ENCODE measurements around the gene PRPSAP1. TPM values are rescaled to one million over a fixed set of nuclear protein-coding genes. Genes with fewer than 3 reads are reported as not detected.
"Not testable (repeated sequence)": the region's sequence is repeated elsewhere in the genome, so short reads cannot be mapped to it uniquely, and the experiment has no call there.

The PRPSAP1 gene
- total RNA-seq, 2 donors from 2014 or later: 17.2 to 31.2 TPM

- peak overlapping the region; percentile 98 to 100 for H3K27ac Mint-ChIP-seq
- peak; percentile 69 to 81 for DNase-seq (ENCODE audit: low spot score in 2 of 2)
- peaks cover 20 to 56% of the 10 kb centered on the region in 2 donors for H3K36me3 Mint-ChIP-seq
- no peaks in the 10 kb centered on the region for H3K9me3 Mint-ChIP-seq
- ATAC-seq: peak; percentile 4 to 8
Observed at GRCh38 chr17:76268015-76268749, 85.5 kb downstream of the PRPSAP1 start.

DNA sequence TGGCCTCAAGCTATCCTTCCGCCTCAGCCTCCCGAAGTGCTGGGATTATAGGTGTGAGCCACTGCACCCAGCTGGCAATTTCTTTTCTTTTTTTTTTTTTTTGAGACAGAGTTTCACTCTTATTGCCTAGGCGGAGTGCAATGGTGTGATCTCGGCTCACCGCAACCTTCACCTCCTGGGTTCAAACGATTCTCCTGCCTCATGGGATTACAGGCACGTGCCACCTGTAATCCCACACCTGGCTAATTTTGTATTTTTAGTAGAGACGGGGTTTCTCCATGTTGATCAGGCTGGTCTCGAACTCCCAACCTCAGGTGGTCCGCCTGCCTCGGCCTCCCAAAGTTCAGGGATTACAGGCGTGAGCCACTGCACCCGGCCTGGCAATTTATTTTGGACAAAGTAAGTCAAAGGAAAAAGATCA, 86.1 kb downstream of the PRPSAP1 start:
- peaks cover 20 to 62% of the 10 kb centered on the region in 2 donors for H3K36me3 Mint-ChIP-seq
- H3K9me3 Mint-ChIP-seq; ATAC-seq; DNase-seq (ENCODE audit: low spot score in 2 of 2): not testable (repeated sequence)
- H3K27ac Mint-ChIP-seq: peak overlapping the region; percentile 98 to 100

- DNase-seq (ENCODE audit: low spot score in 2 of 2) (no peak), ATAC-seq (no peak)
- Mint-ChIP-seq H3K36me3 (peaks cover 20 to 62% of the 10 kb centered on the region in 2 donors), H3K27ac (peak overlapping the region; percentile 98 to 100), H3K9me3 (no peaks in the 10 kb centered on the region)
Observed at GRCh38 chr17:76267051-76267576, 86.6 kb downstream of the PRPSAP1 start.

DNA sequence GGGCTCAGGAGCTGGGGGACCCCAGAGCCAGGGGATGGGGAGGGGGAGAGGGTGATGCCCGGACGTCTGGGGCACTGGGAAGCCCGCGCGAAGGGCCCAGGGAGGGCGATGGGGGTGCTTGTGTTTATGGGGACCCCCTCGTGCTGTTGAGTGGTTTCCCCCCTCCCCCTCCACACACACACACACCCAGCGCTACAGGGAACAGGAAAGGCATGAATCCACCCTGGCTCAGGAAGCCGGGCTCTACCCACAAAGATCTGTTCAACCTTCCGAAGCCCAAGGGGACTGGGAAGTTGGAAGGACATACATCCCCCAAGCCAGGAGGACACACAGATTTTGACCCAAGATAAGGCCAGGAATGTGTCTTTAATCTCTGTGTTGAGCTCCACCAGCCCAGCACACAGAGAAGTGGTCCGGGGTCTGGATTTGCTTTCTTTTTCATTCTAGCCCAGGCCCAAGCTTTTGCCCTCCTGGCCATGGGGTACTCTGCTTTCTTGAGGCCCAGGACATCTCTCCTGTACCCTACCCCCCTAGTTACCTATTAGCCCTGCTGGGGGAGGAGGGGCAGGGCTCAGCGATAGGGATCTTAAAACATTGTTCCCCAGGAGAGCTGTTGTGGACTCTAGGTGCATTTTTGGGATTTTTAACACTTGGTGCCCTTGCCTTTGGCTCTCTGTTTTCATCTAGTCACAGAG, 87.3 kb downstream of the PRPSAP1 start:
- peak overlapping the region; percentile 98 to 100 for H3K27ac Mint-ChIP-seq
- peak in 1 of 2 donors; percentile 62 for DNase-seq (ENCODE audit: low spot score in 2 of 2)
- no peak for ATAC-seq
- H3K9me3 Mint-ChIP-seq: no peaks in the 10 kb centered on the region
- H3K36me3 Mint-ChIP-seq: peaks cover 20 to 58% of the 10 kb centered on the region in 2 donors

GRCh38 chr17:76265624-76266243, 88.0 kb downstream of the PRPSAP1 start:
- H3K9me3 Mint-ChIP-seq: no peaks in the 10 kb centered on the region
- H3K36me3 Mint-ChIP-seq: peaks cover 20 to 52% of the 10 kb centered on the region in 2 donors
- peak overlapping the region; percentile 98 to 100 for H3K27ac Mint-ChIP-seq
- no peak for ATAC-seq
- peak; percentile 62 to 73 for DNase-seq (ENCODE audit: low spot score in 2 of 2)

- Mint-ChIP-seq H3K36me3 (peaks cover 20 to 50% of the 10 kb centered on the region in 2 donors), H3K27ac (peak within 1 kb of the TSS; percentile 98 to 100), H3K9me3 (no peaks in the 10 kb centered on the region)
- ATAC-seq: peak; percentile 84
- DNase-seq (ENCODE audit: low spot score in 2 of 2): peak; percentile 99 to 100
Observed at GRCh38 chr17:76264755-76265623, 88.7 kb downstream of the PRPSAP1 start, which contains the start of gene UBALD2. Gene UBALD2 (plus strand): TSS chr17:76265348. CDS start chr17:76265506, 158 bp downstream.

GRCh38 chr17:76264425-76264754, 89.3 kb downstream of the PRPSAP1 start:
- ATAC-seq: no peak
- no peak for DNase-seq (ENCODE audit: low spot score in 2 of 2)
- H3K27ac Mint-ChIP-seq: peak overlapping the region; percentile 98 to 99
- no peaks in the 10 kb centered on the region for H3K9me3 Mint-ChIP-seq
- H3K36me3 Mint-ChIP-seq: peaks cover 20 to 44% of the 10 kb centered on the region in 2 donors

GRCh38 chr17:76263896-76264295, 89.8 kb downstream of the PRPSAP1 start:
- H3K27ac Mint-ChIP-seq: peak overlapping the region; percentile 98 to 99
- no peaks in the 10 kb centered on the region for H3K9me3 Mint-ChIP-seq
- no peak for ATAC-seq
- DNase-seq (ENCODE audit: low spot score in 2 of 2): no peak
- H3K36me3 Mint-ChIP-seq: peaks cover 20 to 39% of the 10 kb centered on the region in 2 donors

DNA sequence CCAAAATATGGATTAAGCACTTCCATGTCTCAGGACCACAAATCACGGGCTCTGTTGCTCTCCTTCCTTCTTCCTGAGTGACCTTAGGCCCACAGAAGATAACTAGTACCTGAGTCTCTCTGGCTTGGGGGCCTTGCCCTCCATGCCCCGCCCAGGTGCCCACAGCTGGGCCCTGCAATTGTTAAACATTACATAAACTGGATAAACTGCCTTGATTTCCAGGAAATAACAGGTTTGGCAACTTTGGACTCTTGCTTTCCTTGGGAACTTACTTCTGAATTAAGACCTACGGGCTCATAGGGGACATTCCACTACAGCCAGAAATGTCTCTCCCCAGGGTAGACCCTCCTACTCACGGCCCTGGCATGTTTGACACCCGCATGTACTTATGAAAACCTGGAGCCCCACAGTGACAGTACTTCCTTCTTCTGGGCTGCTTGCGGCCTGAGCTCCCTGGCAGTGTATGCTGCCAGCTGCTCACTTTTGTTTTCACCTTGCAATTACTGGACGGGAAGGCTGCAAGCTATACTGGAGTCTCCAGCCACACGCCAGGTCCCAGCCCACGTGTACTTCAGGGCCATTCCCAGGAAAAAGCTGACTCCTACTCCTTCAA, 90.9 kb downstream of the PRPSAP1 start:
- Mint-ChIP-seq H3K9me3 (no peaks in the 10 kb centered on the region), H3K27ac (peak overlapping the region; percentile 91 to 98), H3K36me3 (peaks cover 14 to 32% of the 10 kb centered on the region in 2 donors)
- ATAC-seq (no peak), DNase-seq (ENCODE audit: low spot score in 2 of 2) (peak in 1 of 2 donors; percentile 60)

GRCh38 chr17:76261421-76262215, 92.1 kb downstream of the PRPSAP1 start:
- ATAC-seq: no peak
- Mint-ChIP-seq H3K9me3 (peaks cover 0 to 4% of the 10 kb centered on the region in 2 donors), H3K27ac (peak overlapping the region; percentile 91 to 98), H3K36me3 (peaks cover 3 to 24% of the 10 kb centered on the region in 2 donors)
- no peak for DNase-seq (ENCODE audit: low spot score in 2 of 2)

- Mint-ChIP-seq H3K36me3 (peaks cover 0 to 21% of the 10 kb centered on the region in 2 donors), H3K27ac (no peak overlapping the region), H3K9me3 (peaks cover 0 to 5% of the 10 kb centered on the region in 2 donors)
- DNase-seq (ENCODE audit: low spot score in 2 of 2) (no peak), ATAC-seq (no peak)
Observed at GRCh38 chr17:76260669-76261068, 93.0 kb downstream of the PRPSAP1 start.

DNA sequence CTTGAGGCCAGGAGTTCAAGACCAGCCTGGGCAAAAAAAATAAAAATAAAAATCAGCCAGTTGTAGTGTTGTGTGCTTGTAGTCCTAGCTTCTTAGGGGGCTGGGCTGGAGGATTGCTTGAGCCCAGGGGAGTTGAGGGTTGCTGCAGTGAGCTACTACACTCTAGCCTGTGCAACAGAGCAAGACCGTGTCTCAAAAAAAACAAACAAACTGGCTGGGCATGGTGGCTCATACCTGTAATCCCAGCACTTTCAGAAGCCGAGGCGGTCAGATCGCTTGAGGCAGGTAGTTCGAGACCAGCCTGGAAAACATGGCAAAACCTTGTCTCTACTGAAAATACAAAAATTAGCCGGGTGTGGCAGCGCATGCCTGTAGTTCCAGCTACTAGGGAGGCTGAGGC, 93.5 kb downstream of the PRPSAP1 start:
- no peak for DNase-seq (ENCODE audit: low spot score in 2 of 2)
- ATAC-seq: no peak
- no peak overlapping the region for H3K27ac Mint-ChIP-seq
- peaks cover 0 to 5% of the 10 kb centered on the region in 2 donors for H3K9me3 Mint-ChIP-seq
- peaks cover 0 to 21% of the 10 kb centered on the region in 2 donors for H3K36me3 Mint-ChIP-seq
